ENCODE measurements around the gene PPP6R2.

The PPP6R2 gene

GRCh38 chr22:50306753-50307749 lies 36.1 kb upstream of the PPP6R2 start, which contains the start of gene PLXNB2:
Gene PLXNB2 (minus strand): TSS chr22:50307646. CDS start chr22:50290584, 17,062 bp downstream.
- TF ChIP-seq POLR2AphosphoS5 (IDR thresholded peaks at IDR 0.05; ENCODE audit: low read depth, low read length), result peak; percentile 55; the same call in 1 of the 2 replicates
- no peak for TF ChIP-seq TAF1 (IDR thresholded peaks at IDR 0.05; ENCODE audit: borderline replicate concordance, insufficient read depth, low read length)

GRCh38 chr22:50307890-50308596 lies 35.1 kb upstream of the PPP6R2 start:
- TF ChIP-seq SIN3A (IDR thresholded peaks at IDR 0.05; ENCODE audit: borderline replicate concordance, insufficient read depth, low read length) (no peak), POLR2AphosphoS5 (IDR thresholded peaks at IDR 0.05; ENCODE audit: low read depth, low read length) (no peak), REST (IDR thresholded peaks at IDR 0.05; ENCODE audit: insufficient read depth in 1 of 2, low read depth in 2 of 2, low read length in 2 of 2) (no peak), FOXP2 (optimal IDR thresholded peaks at IDR 0.05; ENCODE audit: borderline replicate concordance, extremely low read depth, extremely low read length, insufficient read depth) (no peak), TAF1 (IDR thresholded peaks at IDR 0.05; ENCODE audit: borderline replicate concordance, insufficient read depth, low read length) (no peak)

- TF ChIP-seq TAF1 (IDR thresholded peaks at IDR 0.05; ENCODE audit: borderline replicate concordance, insufficient read depth, low read length), result peak; percentile 39; the same call in 1 of the 2 replicates
- 0 out of 4 replicates have a peak, but pooled peaks of 1 of the 2 experiments have one; percentile 28 for TF ChIP-seq REST (IDR thresholded peaks at IDR 0.05; ENCODE audit: insufficient read depth in 1 of 2, low read depth in 2 of 2, low read length in 2 of 2)
- 0 out of 2 replicates have a peak, but pooled peaks have one; percentile 59 for TF ChIP-seq SIN3A (IDR thresholded peaks at IDR 0.05; ENCODE audit: borderline replicate concordance, insufficient read depth, low read length)
- peak; percentile 35 for TF ChIP-seq FOXP2 (optimal IDR thresholded peaks at IDR 0.05; ENCODE audit: borderline replicate concordance, extremely low read depth, extremely low read length, insufficient read depth)
- peak; percentile 55 for TF ChIP-seq POLR2AphosphoS5 (IDR thresholded peaks at IDR 0.05; ENCODE audit: low read depth, low read length)
Measured at GRCh38 chr22:50308597-50308935, 34.6 kb upstream of the PPP6R2 start.

GRCh38 chr22:50308986-50309600 lies 34.0 kb upstream of the PPP6R2 start:
- TF ChIP-seq SIN3A (IDR thresholded peaks at IDR 0.05; ENCODE audit: borderline replicate concordance, insufficient read depth, low read length) (no peak), POLR2AphosphoS5 (IDR thresholded peaks at IDR 0.05; ENCODE audit: low read depth, low read length) (no peak), REST (IDR thresholded peaks at IDR 0.05; ENCODE audit: insufficient read depth in 1 of 2, low read depth in 2 of 2, low read length in 2 of 2) (no peak), TAF1 (IDR thresholded peaks at IDR 0.05; ENCODE audit: borderline replicate concordance, insufficient read depth, low read length) (no peak), FOXP2 (optimal IDR thresholded peaks at IDR 0.05; ENCODE audit: borderline replicate concordance, extremely low read depth, extremely low read length, insufficient read depth) (no peak)

- TF ChIP-seq POLR2AphosphoS5 (IDR thresholded peaks at IDR 0.05; ENCODE audit: low read depth, low read length) (no peak), REST (IDR thresholded peaks at IDR 0.05; ENCODE audit: insufficient read depth in 1 of 2, low read depth in 2 of 2, low read length in 2 of 2) (no peak), TAF1 (IDR thresholded peaks at IDR 0.05; ENCODE audit: borderline replicate concordance, insufficient read depth, low read length) (no peak)
Measured at GRCh38 chr22:50309601-50309991, 33.5 kb upstream of the PPP6R2 start.

Data from PFSK-1 (cell line).